AG04450 (cell line): Measurements from ENCODE around the gene C8G. TPM values are rescaled to one million over a fixed set of nuclear protein-coding genes. Genes with fewer than 3 reads are reported as not detected.

Source experiments
- CTCF ChIA-PET: fragments of 300-600, 350-600 bp; formaldehyde crosslinking; extraction: SDS; loops from one replicate; lab custom pipeline; 2022; ENCODE audit warnings: antibody characterized with exemption, inconsistent platforms; lab: Charles Lee
- POLR2A ChIA-PET: fragments of 350-600 bp; formaldehyde crosslinking; extraction: SDS; loops from one replicate; lab custom pipeline; 2021; ENCODE audit warnings: antibody characterized with exemption, inconsistent platforms; lab: Yijun Ruan, JAX
- DNase-seq: peaks from one replicate; pipeline ENCODE4 v3.0.0-alpha.2; 2011; ENCODE audit warnings: low read depth, low spot score
- H3K27ac ChIP-seq: one replicate; pipeline ENCODE4 v1.5.1; 2012; ENCODE audit warnings: low read depth, low read length, control low read depth
- H3K27me3 ChIP-seq: one replicate; pipeline ENCODE4 v1.6.0; 2012; ENCODE audit warnings: low read length; ENCODE audit not compliant: control insufficient read depth, insufficient read depth
- H3K4me3 ChIP-seq: 2 replicates; pipeline ENCODE4 v1.5.1; 2011; ENCODE audit warnings: mild to moderate bottlenecking, low read depth, low read length, control low read depth
- H3K9me3 ChIP-seq: 2 replicates; pipeline ENCODE4 v1.5.1; 2012; ENCODE audit warnings: low read length; ENCODE audit not compliant: control insufficient read depth, insufficient read depth
- polyA plus RNA-seq: library from polyadenylated mRNA; depleted of rRNA; stranded (reverse); fragments of >200 nt; gene quantifications from 2 replicates; pipeline ENCODE4 v1.2.3, GENCODE V29; 2011
- TF ChIP-seq, protein P1 (sequence below): IDR thresholded peaks from 2 replicates; pipeline ENCODE4 v1.5.1; 2011; ENCODE audit warnings: low read depth, low read length, control low read depth, inconsistent platforms

The C8G gene
- polyA plus RNA-seq, 1 experiment = 0.41 TPM

DNA sequence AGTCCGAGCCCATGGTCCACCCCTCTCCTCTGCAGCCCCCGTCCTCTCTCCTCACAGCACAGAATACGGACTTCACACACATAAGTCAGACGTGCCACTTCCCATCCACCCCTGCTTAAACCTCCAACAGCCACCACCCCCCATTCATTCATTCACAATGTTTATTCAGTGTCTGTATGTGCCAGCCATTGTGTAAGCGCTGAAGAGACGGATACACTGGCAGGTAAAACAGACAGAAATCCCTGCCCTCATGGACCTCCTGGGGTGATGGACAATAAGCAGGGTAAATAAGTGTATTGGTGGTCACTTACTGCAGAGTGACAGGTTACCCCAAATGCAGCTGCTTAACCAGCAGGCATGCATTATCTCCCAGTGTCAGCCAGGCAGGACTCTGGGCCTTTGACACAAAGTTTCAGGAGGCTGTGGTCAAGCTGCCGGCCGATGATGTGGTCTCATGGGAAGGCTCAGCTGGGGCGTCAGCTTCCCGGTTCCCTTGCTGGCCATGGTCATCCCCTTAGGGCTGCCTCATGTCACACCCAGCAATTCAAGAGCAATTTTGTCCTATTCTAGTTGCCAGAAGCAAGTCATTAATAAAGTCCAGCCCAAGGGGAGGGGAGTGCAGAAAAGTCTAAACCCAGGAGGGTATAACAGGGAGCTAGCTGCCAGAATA, 45.3 kb downstream of the C8G start:
- H3K27ac ChIP-seq = no peak overlapping the region
- peaks cover 12% of the 10 kb centered on the region for H3K9me3 ChIP-seq
- ChIA-PET POLR2A (no interaction called here), CTCF (no interaction called here)
- no peak for DNase-seq
- peaks cover 17% of the 10 kb centered on the region for H3K27me3 ChIP-seq
- H3K4me3 ChIP-seq = no peak overlapping the region
- TF ChIP-seq, protein P1, sequence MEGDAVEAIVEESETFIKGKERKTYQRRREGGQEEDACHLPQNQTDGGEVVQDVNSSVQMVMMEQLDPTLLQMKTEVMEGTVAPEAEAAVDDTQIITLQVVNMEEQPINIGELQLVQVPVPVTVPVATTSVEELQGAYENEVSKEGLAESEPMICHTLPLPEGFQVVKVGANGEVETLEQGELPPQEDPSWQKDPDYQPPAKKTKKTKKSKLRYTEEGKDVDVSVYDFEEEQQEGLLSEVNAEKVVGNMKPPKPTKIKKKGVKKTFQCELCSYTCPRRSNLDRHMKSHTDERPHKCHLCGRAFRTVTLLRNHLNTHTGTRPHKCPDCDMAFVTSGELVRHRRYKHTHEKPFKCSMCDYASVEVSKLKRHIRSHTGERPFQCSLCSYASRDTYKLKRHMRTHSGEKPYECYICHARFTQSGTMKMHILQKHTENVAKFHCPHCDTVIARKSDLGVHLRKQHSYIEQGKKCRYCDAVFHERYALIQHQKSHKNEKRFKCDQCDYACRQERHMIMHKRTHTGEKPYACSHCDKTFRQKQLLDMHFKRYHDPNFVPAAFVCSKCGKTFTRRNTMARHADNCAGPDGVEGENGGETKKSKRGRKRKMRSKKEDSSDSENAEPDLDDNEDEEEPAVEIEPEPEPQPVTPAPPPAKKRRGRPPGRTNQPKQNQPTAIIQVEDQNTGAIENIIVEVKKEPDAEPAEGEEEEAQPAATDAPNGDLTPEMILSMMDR = no peak

- peaks cover 6% of the 10 kb centered on the region for H3K27me3 ChIP-seq
- ChIA-PET CTCF (interaction anchor here (0.6 to 2.8 kb wide), 4 partner anchors 37 to 72 kb away, joined by 3 to 11 read pairs (median 3); no protein-coding TSS in a partner anchor), POLR2A (interaction anchor here (0.6 to 1.1 kb wide), 4 partner anchors 8 to 284 kb away, joined by 3 to 4 read pairs (median 3); partner anchors contain the start of gene EDF1)
- no peak within 1 kb of the TSS for H3K27ac ChIP-seq
- peak; percentile 57 for DNase-seq
- H3K4me3 ChIP-seq = peak within 1 kb of the TSS; percentile 74
- H3K9me3 ChIP-seq = peaks cover 12% of the 10 kb centered on the region
- TF ChIP-seq, protein P1 = no peak
Measured at GRCh38 chr9:136991993-136992818, 47.2 kb downstream of the C8G start, which contains the start of gene PAXX. Gene PAXX, plus strand, starts transcription at chr9:136992422. Its CDS starts 22 bp downstream, at chr9:136992444.

DNA sequence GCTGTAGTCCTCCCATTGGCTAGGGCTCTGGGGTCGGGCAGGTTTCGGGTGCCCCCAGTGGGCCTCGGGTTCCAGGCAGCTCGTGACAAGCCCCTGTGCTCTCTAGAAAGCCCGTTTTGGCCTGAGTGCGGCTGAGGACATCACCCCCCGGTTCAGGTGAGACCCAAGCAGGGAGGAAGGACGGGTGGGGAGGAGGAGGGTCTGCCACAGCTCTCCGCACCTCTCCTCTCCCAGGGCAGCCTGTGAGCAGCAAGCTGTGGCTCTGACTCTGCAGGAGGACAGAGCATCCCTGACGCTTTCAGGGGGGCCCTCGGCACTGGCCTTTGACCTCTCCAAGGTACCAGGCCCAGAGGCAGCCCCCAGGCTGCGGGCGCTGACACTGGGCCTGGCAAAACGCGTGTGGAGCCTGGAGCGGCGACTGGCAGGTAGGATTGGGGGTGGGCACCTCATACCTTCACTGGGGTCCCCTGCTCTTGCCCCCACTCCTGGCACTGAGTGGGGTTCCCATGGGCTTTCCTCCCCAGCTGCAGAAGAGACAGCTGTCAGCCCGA, 47.9 kb downstream of the C8G start:
- TF ChIP-seq, protein P1 = no peak
- Histone ChIP-seq H3K27me3 (peaks cover 4% of the 10 kb centered on the region), H3K4me3 (peak overlapping the region; percentile 74), H3K27ac (no peak overlapping the region), H3K9me3 (peaks cover 12% of the 10 kb centered on the region)
- CTCF ChIA-PET = interaction anchor here (1.5 to 2.8 kb wide), 2 partner anchors 37 to 43 kb away, joined by 3 to 11 read pairs; no protein-coding TSS in a partner anchor
- DNase-seq = no peak
- POLR2A ChIA-PET = interaction anchor here (1.1 kb wide), 1 partner anchor 284 kb away, joined by 3 read pairs; no protein-coding TSS in a partner anchor

DNA sequence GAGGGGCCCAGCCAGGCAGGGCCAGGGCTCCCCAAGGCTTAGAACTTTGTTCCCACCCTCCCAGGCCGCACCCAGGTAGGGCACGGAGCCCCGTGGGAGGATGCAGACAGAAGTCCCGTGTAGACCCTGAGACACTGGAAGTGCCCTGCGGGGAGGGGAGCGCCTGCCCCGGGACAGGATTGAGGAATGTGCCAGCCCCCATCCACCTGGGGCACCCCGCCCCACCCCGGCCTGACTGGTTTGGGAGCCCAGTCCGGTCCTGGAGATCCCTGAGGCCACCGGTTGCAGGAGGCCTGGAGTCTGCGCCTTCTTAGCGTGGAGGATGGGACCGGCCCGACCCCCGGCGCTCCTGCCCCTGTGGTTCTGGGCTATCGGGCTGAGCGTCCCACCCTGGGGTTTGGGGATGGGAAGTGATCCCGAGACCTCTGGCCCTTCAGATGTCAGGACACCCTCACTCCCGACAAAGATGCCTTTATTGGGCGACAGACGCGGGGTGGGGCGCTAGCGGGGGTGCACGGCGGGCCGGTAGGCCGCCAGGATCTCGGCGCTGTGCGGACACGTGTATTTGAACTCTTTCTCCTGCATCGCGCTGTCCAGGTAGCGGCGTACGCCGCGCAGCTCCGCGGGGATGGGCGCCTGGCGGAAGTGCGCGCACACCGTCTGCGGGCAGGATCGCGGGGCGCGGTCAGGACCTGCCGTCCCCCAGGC, 49.3 kb downstream of the C8G start:
- Histone ChIP-seq H3K27me3 (peaks cover 2% of the 10 kb centered on the region), H3K4me3 (no peak overlapping the region), H3K9me3 (peaks cover 12% of the 10 kb centered on the region), H3K27ac (no peak overlapping the region)
- no peak for DNase-seq
- ChIA-PET POLR2A (no interaction called here), CTCF (interaction anchor here (2.8 kb wide), 1 partner anchor 35 kb away, joined by 11 read pairs; no protein-coding TSS in a partner anchor)
- TF ChIP-seq, protein P1 = no peak
